ENCODE data around the gene RUNX3.

Gene RUNX3

GRCh38 chr1:24917327-24918074 lies 12.6 kb downstream of the RUNX3 start:
- no peak for TF ChIP-seq CTCF (IDR thresholded peaks at IDR 0.05; ENCODE audit: low read depth, low read length, missing control alignments)
- in situ Hi-C loops (cut with HindIII; ENCODE audit: low sequenced_read_pairs) = no loop called here
- H3K4me3 ChIP-seq (ENCODE audit: low read depth, low read length) = no peak overlapping the region
- no peak for DNase-seq (ENCODE audit: low read depth)

GRCh38 chr1:24915816-24916602 lies 14.1 kb downstream of the RUNX3 start:
- no peak for TF ChIP-seq CTCF (IDR thresholded peaks at IDR 0.05; ENCODE audit: low read depth, low read length, missing control alignments)
- in situ Hi-C loops (cut with HindIII; ENCODE audit: low sequenced_read_pairs) = no loop called here
- H3K4me3 ChIP-seq (ENCODE audit: low read depth, low read length) = no peak overlapping the region

GRCh38 chr1:24914226-24915069 lies 15.6 kb downstream of the RUNX3 start:
- no peak overlapping the region for H3K4me3 ChIP-seq (ENCODE audit: low read depth, low read length)
- in situ Hi-C loops (cut with HindIII; ENCODE audit: low sequenced_read_pairs) = no loop called here
- TF ChIP-seq CTCF (IDR thresholded peaks at IDR 0.05; ENCODE audit: low read depth, low read length, missing control alignments) = no peak
- DNase-seq (ENCODE audit: low read depth) = peak; percentile 55

More at GRCh38 chr1:24915816-24916602, 14.1 kb downstream of the RUNX3 start:
- no peak for DNase-seq (ENCODE audit: low read depth)

- DNase-seq (ENCODE audit: low read depth) = no peak
- in situ Hi-C loops (cut with HindIII; ENCODE audit: low sequenced_read_pairs) = no loop called here
- no peak for TF ChIP-seq CTCF (IDR thresholded peaks at IDR 0.05; ENCODE audit: low read depth, low read length, missing control alignments)
- H3K4me3 ChIP-seq (ENCODE audit: low read depth, low read length) = no peak overlapping the region
These were observed 16.4 kb downstream of the RUNX3 start for GRCh38 chr1:24913616-24914225.

GRCh38 chr1:24913274-24913604 lies 16.8 kb downstream of the RUNX3 start:
- no peak for DNase-seq (ENCODE audit: low read depth)
- no peak overlapping the region for H3K4me3 ChIP-seq (ENCODE audit: low read depth, low read length)
- in situ Hi-C loops (cut with HindIII; ENCODE audit: low sequenced_read_pairs) = no loop called here
- TF ChIP-seq CTCF (IDR thresholded peaks at IDR 0.05; ENCODE audit: low read depth, low read length, missing control alignments) = no peak

Data from astrocyte of the cerebellum (primary cell).